Upper lobe of left lung (tissue), 4 donors: ENCODE measurements around the gene TMCC1.

Experiments used
- POLR2A ChIP-seq, 4 donors: fragments of 450-650 bp; IDR thresholded peaks; one replicate each; pipeline ENCODE4 v1.5.1; 2016 to 2017; ENCODE audit warnings: antibody characterized with exemption in 4 of 4, mild to moderate bottlenecking in 2 of 4
- POLR2AphosphoS5 ChIP-seq, 2 donors: sonication (generic); formaldehyde crosslinking; IDR thresholded peaks; one replicate each; pipeline ENCODE4 v1.5.1; 2017; ENCODE audit warnings: antibody characterized with exemption in 2 of 2
- TF ChIP-seq, protein P1 (sequence below), 6 experiments: fragments of 450-650 bp in 4 of 6; fragments of 200-600 bp in 2 of 6; sonication (generic) in 2 of 6; IDR thresholded peaks; one replicate each; pipeline ENCODE4 v1.5.1; 2016 to 2019; ENCODE audit warnings: antibody characterized with exemption in 6 of 6

GRCh38 chr3:129600348-129600747, 293.2 kb downstream of the TMCC1 start:
- TF ChIP-seq, protein P1, sequence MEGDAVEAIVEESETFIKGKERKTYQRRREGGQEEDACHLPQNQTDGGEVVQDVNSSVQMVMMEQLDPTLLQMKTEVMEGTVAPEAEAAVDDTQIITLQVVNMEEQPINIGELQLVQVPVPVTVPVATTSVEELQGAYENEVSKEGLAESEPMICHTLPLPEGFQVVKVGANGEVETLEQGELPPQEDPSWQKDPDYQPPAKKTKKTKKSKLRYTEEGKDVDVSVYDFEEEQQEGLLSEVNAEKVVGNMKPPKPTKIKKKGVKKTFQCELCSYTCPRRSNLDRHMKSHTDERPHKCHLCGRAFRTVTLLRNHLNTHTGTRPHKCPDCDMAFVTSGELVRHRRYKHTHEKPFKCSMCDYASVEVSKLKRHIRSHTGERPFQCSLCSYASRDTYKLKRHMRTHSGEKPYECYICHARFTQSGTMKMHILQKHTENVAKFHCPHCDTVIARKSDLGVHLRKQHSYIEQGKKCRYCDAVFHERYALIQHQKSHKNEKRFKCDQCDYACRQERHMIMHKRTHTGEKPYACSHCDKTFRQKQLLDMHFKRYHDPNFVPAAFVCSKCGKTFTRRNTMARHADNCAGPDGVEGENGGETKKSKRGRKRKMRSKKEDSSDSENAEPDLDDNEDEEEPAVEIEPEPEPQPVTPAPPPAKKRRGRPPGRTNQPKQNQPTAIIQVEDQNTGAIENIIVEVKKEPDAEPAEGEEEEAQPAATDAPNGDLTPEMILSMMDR (IDR thresholded peaks at IDR 0.05): no peak
- TF ChIP-seq POLR2A (IDR thresholded peaks at IDR 0.05) (no peak), POLR2AphosphoS5 (IDR thresholded peaks at IDR 0.05) (no peak)
